ENCODE data around the gene PRRC2B.
"Not testable (repeated sequence)": the region's sequence is repeated elsewhere in the genome, so short reads cannot be mapped to it uniquely, and the experiment has no call there.

The PRRC2B gene

GRCh38 chr9:131539223-131539923 is 145.5 kb downstream of the PRRC2B start:
- DNase-seq (ENCODE audit: low spot score): no peak

- no peak for DNase-seq (ENCODE audit: low spot score)
Measured at GRCh38 chr9:131543141-131543540, 149.3 kb downstream of the PRRC2B start.

- DNase-seq (ENCODE audit: low spot score): peak; percentile 88
Measured at GRCh38 chr9:131545003-131545785, 151.3 kb downstream of the PRRC2B start, which contains the start of gene PRRT1B. TSS of gene PRRT1B (plus strand) at chr9:131545523. CDS start at chr9:131545616, 93 bp downstream.

GRCh38 chr9:131545786-131546335 is 152.0 kb downstream of the PRRC2B start:
- DNase-seq (ENCODE audit: low spot score): no peak

GRCh38 chr9:131546336-131547084 is 152.6 kb downstream of the PRRC2B start:
- DNase-seq (ENCODE audit: low spot score): no peak

- not testable (repeated sequence) for DNase-seq (ENCODE audit: low spot score)
Measured at GRCh38 chr9:131549186-131549585, 155.3 kb downstream of the PRRC2B start.

Measured in kidney tubule cell (primary cell).